Fibroblast of upper back skin (primary cell): ENCODE results near the gene ARL8B.
A peak's percentile ranks its signal among the peaks of the same experiment; 100 is the strongest.
"Not testable (repeated sequence)": the region's sequence is repeated elsewhere in the genome, so short reads cannot be mapped to it uniquely, and the experiment has no call there.

Experiments used
- DNase-seq: peaks from one replicate; pipeline ENCODE4 v3.0.0-alpha.2; 2013

ARL8B gene

DNA sequence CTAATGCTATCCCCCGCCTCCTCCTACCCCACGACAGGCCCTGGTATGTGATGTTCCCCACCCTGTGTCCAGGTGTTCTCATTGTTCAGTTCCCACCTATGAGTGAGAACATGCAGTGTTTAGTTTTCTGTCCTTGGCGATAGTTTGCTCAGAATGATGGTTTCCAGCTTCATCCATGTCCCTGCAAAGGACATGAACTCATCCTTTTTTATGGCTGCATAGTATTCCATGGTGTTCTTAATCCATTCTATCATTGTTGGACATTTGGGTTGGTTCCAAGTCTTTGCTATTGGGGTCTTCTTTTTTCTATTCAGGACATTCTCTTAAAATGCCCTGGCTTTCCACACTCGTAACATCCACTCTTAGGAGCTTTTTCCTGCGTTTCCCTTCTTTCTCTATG, 25.1 kb downstream of the ARL8B start:
- DNase-seq = not testable (repeated sequence)

DNA sequence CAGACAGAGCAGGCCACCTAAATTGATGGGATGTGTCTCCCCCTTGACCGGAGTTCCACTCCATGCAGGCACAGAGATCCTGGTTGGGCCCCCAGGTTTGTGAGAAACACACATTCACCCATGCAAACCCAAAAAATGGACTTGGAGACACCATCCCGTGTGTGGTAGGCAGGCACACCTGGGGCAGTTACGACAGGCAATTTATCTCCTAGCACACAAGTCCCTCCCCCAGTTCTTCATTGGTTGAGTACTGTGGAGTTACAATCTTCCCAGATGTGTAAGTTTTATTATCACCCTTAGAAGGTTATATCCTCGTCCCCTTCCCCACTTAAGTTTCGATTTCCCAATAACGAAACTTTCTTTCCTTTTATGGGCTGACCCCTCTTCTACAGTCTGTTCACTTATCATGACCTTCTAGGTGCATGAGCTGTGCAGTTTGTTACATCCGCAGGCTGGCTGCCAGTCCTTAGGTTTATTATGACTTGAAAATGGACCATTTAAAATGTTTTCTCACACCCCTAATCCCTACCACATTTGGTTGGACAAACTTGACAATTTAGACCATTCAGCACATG, 27.3 kb downstream of the ARL8B start:
- DNase-seq = no peak

DNA sequence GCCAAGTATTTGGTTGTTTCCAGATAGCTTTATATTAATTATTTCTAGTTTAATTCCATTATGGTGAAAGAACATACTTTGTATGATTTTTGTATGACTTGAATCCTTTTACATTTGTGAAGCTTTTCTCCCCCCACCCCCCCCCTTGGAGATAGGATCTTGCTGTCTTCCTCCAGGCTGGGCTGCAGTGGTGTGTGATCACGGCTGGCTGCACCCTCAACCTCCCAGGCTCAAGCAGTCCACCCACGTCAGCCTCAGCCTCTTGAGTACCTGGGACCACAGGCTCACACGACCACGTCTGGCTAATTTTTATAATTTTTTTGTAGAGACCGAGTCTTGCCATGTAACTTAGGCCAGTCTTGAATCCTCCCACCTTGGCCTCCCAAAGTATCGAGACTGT, 29.5 kb downstream of the ARL8B start:
- no peak for DNase-seq

DNA sequence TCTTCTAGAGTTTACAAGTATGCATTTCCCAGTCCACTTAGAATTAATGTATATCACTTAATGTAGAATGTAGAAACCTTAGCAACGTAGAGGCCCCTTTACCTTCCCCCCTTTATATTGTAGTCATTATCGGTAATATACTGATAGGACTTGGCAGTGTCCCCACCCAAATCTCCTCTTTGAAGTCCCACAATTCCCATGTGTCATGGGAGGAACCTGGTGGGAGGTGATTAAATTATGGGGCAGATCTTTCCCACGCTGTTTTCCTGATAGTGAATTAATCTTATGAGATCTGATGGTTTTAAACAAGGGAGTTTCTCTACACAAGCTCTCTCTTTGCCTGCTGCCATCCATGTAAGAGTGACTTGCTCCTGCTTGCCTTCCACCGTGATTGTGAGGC, 31.0 kb downstream of the ARL8B start:
- no peak for DNase-seq

DNA sequence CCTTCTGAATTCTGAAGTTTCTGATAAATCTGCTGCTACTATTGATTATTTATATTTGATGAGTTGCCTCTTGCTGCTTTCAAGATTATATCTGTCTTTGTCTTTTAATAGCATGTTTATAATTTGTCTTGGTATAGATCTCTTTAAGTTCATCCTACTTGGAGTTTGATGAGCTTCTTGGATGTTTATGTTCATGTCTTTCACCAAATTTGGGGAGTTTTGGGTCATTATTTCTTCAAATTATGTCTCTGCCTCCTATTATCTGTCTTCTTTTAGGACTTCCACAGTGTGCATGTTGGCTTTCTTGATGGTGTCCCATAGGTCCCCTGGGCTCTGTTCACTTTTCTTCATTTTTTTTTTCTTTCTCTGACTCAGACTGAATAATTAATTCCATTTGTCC, 33.1 kb downstream of the ARL8B start:
- no peak for DNase-seq

DNA sequence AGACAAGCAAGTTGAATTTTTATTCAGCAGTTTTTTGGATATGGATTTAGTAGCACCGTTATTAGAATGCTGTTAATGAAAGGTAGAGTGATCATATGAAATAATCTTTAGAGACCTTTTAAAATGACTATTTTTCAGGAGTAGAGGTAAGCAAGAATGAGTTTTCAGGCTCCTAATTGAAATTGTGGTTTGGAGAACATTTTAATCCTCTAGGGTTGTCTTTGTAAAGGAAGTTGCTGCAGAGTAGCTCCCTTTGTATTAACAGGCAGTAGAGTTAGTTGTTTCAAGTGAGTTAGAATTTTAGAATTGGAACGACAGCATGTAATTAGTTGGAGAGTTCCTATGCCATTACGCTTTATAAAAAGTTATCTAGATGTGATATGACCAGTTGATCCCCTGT, 38.2 kb downstream of the ARL8B start:
- no peak for DNase-seq

DNA sequence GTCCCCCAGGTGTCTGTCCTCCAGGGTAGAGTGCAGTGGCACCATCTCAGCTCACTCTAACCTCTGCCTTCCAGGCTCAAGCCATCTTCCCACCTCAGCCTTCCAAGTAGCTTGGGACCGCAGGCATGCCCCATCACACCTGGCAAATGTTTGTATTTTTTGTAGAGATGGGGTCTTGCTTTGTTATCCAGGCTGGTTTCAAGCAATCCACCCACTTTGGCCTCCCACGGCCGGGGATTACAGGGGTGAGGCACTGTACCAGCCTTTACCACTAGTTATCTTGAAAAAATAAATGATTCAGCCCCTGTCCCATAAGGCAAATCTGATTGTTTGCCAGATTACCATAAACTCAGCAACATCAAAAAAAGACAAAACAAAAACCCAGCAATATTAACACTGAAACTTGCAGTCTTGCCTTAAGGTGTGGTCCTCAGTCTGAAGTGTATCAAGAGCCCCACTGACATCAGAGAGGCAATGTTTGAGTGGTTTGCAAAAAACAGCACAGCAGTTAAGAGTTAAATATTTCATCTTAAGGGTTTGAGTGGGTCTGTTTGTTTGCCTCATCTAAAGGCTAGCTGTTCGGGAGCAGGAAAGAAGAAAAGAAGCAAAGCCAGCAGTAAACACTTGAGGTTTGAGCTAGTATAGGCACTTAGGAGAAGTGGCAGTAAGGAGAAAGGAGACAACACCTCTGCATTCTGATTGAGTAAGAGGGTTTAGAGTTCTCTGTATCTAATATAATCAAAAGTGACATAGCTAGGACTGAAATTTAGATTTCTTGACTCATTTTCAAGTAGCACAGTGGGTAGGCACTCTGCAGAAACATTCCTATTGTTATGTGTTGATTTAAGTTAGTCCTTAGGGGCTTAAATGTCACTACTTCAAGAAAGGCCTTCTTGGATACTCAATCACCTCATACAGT, 39.1 kb downstream of the ARL8B start:
- no peak for DNase-seq

DNA sequence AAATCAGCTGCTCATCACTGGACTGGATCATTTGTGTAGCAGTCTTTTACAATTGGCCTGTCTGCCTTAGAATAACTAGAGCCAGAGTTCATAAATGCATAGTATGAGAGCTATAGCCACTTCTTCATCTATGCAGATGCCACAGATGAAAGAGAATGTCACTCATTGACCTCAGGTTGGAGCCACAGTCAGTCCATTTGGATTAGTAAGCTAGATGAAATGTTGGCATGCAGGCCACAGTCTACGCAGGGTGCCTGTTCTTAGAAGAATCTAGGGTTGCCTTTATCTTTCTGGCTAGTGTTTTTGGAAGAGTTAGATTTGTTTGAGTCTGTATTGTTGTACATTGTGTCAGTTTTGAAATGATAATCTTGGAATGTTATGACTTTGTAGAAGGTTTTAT, 40.0 kb downstream of the ARL8B start:
- DNase-seq = peak; percentile 80

DNA sequence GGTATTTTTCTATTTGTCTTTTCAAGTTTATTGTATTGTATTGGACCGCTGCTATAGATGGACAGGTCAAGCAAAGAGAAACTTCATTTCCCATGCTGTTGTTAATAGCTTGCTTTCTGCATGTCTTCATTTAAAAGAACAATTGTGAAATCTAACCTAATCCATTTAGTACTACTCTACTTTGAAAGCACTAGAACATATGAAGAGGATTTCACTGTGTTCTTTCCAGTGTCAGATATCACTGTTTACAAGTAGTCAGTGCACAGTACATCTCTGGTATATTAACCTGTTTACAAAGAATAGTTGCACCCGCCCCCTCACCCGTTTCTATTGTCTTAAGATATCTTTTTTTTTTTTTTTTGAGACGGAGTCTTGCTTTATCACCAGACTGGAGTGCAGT, 43.6 kb downstream of the ARL8B start:
- no peak for DNase-seq

DNA sequence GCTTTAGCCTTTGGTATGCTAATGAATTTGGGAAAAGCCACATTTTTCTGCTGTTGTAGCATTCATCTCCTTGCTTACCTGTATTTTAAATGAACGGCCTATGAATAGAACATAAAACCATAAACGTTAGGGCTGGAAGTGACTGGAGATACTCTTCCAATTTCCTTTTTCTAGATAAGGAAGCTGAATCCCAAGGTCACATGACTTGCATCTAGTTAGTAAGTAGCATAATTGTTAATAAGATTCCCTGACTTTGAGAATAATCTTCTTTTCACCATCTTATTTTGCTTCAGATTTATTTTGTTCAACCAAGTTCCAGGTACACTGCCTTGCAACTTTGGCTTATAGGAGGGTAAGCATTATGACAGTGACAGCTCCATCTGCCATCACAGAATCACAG, 44.8 kb downstream of the ARL8B start:
- DNase-seq = no peak

DNA sequence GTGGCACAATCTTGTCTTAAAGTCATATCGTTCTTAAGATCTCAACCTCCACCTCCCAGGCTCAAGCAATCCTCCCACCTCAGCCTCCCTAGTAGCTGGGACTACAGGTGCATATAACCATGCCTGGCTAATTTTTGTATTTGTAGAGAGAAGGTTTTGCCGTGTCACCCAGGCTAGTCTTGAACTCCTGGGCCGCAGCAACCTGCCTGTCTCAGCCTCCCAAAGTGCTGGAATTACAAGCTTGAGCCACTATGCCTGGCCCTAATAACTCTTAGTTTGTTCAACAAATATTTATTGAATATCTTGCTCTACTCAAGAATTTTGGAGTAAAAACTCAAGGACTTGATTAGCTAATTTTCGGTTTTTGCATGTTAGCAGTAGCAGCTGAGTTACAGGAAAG, 46.0 kb downstream of the ARL8B start:
- DNase-seq = no peak

DNA sequence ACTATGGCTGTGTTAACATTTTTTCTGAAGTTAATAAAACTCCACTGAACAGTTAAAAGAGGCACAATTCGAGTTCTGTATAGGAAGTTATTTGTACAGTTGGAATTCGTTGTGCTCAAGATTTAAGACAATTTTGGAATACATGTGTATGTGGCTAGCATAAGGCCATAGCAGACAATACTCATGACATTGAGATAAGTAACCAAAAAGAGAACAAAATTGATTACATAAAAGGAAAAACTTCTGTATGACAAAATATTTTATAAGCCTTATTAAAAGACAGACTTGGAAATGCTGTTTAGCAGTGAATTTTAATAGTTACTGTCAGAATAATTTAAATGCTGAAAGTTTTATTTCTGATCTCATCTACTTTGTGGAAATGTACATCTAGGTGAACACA, 47.7 kb downstream of the ARL8B start:
- no peak for DNase-seq

DNA sequence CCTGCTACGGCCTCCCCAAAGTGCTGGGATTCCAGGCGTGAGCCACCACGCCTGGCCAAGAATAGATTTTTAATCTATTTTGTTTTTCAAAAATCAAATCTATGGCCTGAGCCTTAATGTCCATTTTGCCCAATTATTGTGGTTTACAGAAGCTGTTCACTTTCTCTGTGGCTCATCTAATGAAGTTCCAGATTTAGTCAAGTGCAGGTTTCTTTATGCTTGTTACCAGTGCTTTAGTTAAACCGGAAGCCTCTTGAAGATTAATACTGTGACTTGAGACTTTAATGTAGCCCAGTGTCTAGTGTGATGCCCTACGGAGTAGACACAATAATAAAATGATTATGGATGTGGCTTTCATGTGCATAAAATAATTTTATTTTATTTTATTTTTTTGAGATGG, 48.9 kb downstream of the ARL8B start:
- no peak for DNase-seq

DNA sequence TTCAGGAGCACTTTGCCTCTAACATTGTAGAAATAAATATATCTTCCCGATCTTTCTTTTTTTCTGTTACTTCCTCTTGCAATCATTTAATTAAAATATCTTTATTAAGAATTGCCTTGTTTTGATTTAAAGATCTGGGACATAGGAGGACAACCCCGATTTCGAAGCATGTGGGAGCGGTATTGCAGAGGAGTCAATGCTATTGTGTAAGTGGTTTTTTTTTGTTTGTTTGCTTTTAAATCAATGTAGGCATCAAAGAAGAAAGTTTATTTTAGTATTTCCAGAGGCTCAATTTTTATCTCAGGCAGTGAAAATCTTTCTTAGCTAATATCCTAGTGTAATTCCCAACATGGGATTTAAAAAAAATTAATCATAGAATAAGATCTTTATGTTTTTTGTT, 49.9 kb downstream of the ARL8B start:
- no peak for DNase-seq

DNA sequence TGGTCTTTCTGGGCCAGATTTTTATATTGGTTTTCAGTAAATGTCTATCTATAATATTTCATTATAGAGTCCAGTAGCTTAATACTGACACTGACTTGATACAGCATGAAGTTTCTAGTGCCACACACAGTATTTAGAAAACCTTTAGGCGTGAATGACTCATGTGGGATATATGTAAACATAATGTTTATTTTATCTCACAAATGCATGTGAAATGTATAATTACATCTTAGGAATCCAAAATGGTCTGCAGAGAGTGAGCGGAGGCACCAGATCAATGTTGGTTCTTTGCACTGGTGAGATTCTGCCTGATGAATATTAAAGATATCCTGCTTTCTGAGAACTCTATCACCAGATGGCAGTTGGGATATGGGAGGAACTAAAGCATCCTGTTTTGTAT, 56.9 kb downstream of the ARL8B start:
- DNase-seq = not testable (repeated sequence)

DNA sequence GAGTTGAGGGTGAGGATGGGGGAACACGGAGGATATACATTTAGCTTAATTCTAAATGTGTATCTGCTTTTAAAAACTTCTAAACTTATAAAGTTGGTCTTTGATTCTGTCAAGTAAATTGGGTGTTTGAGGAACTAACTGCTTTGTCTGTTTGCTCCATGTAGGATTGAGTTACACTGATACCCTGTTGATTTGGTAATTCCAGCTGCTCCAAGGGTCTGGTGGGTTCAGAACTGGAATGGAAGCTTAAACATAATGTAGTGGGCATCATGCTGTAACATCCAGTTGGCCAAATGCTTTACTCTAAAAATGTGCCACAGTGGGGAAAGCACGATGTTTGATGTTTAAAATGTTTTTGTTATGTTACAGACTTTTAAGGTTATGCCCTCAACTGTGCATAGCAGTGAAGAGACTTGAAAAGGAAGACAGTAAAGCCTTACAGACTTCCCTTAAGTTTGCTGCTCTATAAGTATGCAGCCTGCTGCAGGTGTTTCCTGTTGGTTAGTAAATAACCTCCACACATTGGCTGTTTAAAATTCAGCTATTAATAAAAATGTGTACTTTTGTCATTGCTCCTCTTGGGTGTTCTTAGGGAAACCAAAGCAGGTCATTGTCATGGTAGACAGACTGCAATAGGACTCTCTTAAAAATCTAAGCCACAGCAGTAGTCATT, 59.5 kb downstream of the ARL8B start:
- DNase-seq = no peak

DNA sequence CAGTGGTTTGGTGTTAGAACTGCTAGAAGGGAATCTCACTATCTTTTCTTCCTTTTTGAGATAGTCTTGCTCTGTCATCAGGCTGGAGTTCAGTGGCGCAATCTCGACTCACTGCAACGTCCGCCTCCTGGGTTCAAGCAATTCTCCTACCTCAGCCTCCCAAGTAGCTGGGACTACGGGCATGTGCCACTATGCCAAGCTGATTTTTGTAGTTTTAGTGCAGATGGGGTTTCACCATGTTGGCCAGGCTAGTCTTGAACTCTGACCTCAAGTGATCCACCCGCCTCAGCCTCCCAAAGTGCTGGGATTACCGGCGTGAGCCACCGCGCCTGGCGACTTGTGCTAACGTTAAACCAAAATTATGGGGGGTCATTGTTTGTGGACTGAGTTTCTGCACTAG, 61.6 kb downstream of the ARL8B start:
- not testable (repeated sequence) for DNase-seq

DNA sequence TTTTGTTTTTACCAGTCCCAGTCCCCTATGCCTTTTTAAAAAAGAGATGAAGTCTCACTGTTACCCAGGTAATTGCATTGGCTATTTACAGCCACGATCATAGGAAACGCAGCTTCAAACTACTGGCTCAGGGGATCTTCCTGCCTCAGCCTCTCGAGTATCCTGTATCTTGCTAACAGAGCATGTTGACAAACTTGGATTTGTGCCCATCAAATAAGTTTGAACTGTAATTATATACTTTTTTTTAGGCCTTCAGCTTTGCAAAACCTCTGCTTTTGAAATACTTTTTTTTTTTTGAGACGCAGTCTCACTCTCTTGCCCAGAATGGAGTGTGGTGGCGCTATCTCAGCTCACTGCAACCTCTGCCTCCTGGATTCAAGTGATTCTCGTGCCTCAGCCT, 62.4 kb downstream of the ARL8B start:
- DNase-seq = no peak

DNA sequence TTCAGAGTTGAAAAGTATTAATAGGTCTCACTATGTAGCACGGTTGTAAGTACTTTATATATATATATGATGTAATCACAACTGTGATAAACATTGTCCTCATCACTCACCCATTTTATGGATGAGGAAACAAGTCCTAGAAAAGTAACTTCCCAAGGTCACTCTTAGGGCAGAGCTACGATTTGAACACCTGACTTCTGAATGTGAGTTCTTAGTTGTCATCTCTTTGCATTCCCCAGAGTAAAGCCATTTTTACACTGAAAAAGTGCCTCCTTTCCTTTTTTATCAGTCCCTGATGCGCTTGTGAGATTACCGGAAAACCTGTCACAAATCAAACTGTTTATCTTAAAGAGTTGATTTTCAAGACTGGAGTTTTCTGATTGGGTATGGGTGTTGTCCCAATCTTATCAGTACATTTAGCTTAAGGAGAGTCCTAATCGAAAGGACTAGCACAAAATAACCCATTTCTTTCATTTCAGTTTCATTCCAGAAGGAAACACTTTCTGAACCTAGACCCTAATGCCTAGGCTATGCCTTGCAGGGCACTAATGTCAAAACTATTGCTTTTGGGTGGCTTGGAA, 63.1 kb downstream of the ARL8B start:
- DNase-seq = no peak

DNA sequence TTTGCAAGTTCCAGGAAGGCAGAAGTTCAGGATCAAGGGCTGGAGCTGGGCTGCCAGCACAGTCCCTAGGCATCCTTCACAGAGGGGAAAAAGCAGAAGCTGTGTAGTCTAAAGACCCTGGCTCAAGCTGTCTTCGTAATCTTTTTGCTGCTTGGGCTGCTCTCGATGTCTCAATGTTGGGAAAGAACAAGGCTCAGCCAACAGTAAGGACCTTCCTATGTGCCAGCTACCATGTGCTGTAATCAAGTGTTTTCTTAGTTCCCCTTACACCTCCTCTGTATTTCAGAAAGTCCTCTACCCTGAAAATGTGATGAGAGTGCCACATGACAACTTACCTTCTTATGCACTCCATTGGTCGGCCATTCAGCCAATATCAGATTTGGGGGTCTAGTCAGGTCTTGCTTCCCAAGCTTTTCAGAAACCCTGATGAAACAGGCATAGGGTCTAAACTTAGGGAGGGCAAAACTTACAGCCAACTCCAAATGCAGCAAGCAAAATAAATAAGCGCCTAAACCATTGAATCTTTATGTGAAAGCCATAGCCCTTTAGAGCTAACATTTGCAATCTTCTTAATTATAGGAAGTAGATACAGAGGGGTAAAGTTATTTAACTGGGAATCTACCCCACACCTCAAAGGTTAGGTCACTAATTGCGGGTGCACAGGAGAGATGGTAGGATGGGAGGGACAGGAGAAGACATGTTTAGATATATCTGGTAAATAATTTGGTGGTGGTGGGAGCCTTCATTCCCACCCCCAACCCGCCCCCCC, 64.2 kb downstream of the ARL8B start:
- DNase-seq = no peak

DNA sequence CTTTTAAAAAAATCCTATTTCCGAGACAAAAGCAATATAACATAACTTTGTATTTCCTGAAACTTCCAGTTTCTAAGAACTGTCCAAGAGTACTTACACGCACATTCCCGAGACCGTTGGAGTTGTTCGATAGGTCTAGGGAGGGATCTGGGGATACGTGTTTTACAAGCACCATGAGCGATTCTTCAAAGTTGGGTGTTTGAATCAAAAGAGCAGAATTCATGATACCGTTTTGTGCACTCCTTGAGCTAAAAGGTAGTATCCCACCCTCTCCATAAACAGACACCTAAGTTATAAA, 64.7 kb downstream of the ARL8B start:
- peak; percentile 31 for DNase-seq

DNA sequence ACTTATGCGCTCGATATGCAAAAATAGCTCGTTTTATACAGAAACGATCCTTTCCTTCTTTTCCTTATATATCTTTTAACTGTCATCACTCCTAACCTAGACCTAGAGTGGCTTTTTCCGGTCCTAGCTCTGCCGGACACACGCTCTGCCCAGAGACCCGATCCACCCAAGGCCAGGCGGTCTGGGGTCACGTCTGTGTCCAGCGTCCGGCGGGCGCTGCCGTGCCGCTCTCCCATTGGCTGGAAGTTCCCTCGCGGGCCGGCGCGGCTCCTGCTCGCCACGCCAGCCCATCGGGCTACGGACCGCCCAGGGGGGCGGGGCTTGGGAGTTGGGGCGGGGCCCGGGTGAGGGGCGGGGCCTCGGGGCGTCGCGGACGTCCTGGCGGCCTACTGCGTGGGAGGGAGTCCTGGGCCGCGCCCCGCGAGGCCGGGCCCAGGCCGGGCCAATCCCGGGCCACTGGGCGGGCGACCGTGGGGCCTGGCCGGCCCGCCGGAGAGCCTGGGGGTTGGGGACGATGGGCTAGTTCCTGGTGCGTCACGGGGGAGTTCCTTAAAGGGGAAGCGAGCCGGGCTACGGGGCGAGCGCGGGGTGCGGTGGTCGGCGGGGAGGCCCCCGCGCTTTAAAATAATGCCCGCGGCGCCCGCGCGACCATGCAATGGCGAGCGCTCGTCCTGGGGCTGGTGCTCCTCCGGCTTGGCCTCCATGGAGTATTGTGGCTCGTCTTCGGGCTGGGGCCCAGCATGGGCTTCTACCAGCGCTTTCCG, 65.2 kb downstream of the ARL8B start, which contains the start of gene EDEM1:
EDEM1 (plus strand) TSS at position 552 of the 764 bp plus-strand sequence; CDS start at position 651, 99 bp downstream.
- DNase-seq = peak; percentile 96
